ENCODE measurements around the gene ZNF90. TPM values are rescaled to one million over a fixed set of nuclear protein-coding genes. Genes with fewer than 3 reads are reported as not detected.

ZNF90 gene
- total and polyA plus RNA-seq, 10 of the 15 experiments (the other 5 are each of a cell fraction or from before 2014, with no cell fraction given) = 0.06 to 1.3 (median 0.18) TPM; not detected in 1

GRCh38 chr19:20066861-20067260 lies 10.9 kb upstream of the ZNF90 start:
- Histone ChIP-seq H3K27ac (ENCODE audit: control insufficient read depth, insufficient read depth) (no peak overlapping the region), H3K27me3 (replicated peaks in 1 of 2; ENCODE audit: control insufficient read depth in 2 of 2, insufficient read depth in 2 of 2, low read length in 1 of 2) (no peaks in the 10 kb centered on the region), H3K36me3 (ENCODE audit: control insufficient read depth in 2 of 2, insufficient read depth in 2 of 2, low read length in 1 of 2) (no peaks in the 10 kb centered on the region), H3K9me3 (replicated peaks; ENCODE audit: control insufficient read depth, insufficient read depth, low read length) (no peaks in the 10 kb centered on the region; the same call in 2 of the 3 replicates), H3K79me2 (ENCODE audit: control insufficient read depth, insufficient read depth, low read length) (no peaks in the 10 kb centered on the region), H3K4me1 (ENCODE audit: control insufficient read depth, insufficient read depth, low read length) (no peaks in the 10 kb centered on the region), H3K4me3 (no peak overlapping the region), H4K20me1 (ENCODE audit: control insufficient read depth, insufficient read depth) (no peaks in the 10 kb centered on the region), H3K9ac (ENCODE audit: control insufficient read depth, insufficient read depth, low read length) (no peak overlapping the region), H2AFZ (ENCODE audit: control insufficient read depth, low read depth, low read length) (no peak overlapping the region), H3K4me2 (ENCODE audit: control insufficient read depth, insufficient read depth) (no peak overlapping the region)
- ChIA-PET SMC1A (ENCODE audit: uncharacterized antibody, unreplicated experiment) (no interaction called here), RAD21 (ENCODE audit: unreplicated experiment) (no interaction called here), CTCF (no interaction called here), POLR2A (interaction anchor here (0.6 kb wide), 2 partner anchors 186 to 203 kb away, joined by 3 to 6 read pairs; no protein-coding TSS in a partner anchor)
- DNase-seq (ENCODE audit: low read depth, low spot score) = no peak
- intact Hi-C loops (cut with micrococcal nuclease; ENCODE audit: unreplicated experiment) (no loop called here), in situ Hi-C loops (cut with MboI) (no loop called here)
- FAIRE-seq = no peak
- 10% methylated on average over 3 of the region's 3 CpGs for WGBS (ENCODE audit: insufficient coverage, insufficient replicate concordance, low lambda C conversion rate, missing lambda C conversion rate)
- TF ChIP-seq REST (IDR thresholded peaks at IDR 0.05; ENCODE audit: low read depth, low read length) = no peak
- no peak for TF ChIP-seq LARP7 (IDR thresholded peaks at IDR 0.05)
- TF ChIP-seq TCF3 (IDR thresholded peaks at IDR 0.05; ENCODE audit: borderline replicate concordance, insufficient read depth, low read depth, low read length) = no peak
- TF ChIP-seq NFYA (IDR thresholded peaks at IDR 0.05; ENCODE audit: borderline replicate concordance, low read depth, low read length) = no peak
- no peak for TF ChIP-seq ZNF207 (IDR thresholded peaks at IDR 0.05; ENCODE audit: borderline replicate concordance)
- no peak for TF ChIP-seq ESRRA (IDR thresholded peaks at IDR 0.05; ENCODE audit: low read length)
- TF ChIP-seq POLR2A (IDR thresholded peaks at IDR 0.05; ENCODE audit: low read depth, low read length) = no peak
- TF ChIP-seq, protein P1, sequence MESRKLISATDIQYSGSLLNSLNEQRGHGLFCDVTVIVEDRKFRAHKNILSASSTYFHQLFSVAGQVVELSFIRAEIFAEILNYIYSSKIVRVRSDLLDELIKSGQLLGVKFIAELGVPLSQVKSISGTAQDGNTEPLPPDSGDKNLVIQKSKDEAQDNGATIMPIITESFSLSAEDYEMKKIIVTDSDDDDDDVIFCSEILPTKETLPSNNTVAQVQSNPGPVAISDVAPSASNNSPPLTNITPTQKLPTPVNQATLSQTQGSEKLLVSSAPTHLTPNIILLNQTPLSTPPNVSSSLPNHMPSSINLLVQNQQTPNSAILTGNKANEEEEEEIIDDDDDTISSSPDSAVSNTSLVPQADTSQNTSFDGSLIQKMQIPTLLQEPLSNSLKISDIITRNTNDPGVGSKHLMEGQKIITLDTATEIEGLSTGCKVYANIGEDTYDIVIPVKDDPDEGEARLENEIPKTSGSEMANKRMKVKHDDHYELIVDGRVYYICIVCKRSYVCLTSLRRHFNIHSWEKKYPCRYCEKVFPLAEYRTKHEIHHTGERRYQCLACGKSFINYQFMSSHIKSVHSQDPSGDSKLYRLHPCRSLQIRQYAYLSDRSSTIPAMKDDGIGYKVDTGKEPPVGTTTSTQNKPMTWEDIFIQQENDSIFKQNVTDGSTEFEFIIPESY (IDR thresholded peaks at IDR 0.05) = no peak
- no peak for TF ChIP-seq TCF7 (IDR thresholded peaks at IDR 0.05; ENCODE audit: borderline replicate concordance)
- TF ChIP-seq, protein P2, sequence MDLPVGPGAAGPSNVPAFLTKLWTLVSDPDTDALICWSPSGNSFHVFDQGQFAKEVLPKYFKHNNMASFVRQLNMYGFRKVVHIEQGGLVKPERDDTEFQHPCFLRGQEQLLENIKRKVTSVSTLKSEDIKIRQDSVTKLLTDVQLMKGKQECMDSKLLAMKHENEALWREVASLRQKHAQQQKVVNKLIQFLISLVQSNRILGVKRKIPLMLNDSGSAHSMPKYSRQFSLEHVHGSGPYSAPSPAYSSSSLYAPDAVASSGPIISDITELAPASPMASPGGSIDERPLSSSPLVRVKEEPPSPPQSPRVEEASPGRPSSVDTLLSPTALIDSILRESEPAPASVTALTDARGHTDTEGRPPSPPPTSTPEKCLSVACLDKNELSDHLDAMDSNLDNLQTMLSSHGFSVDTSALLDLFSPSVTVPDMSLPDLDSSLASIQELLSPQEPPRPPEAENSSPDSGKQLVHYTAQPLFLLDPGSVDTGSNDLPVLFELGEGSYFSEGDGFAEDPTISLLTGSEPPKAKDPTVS (IDR thresholded peaks at IDR 0.05; ENCODE audit: low read depth, low read length) = no peak
- no peak for TF ChIP-seq BHLHE40 (IDR thresholded peaks at IDR 0.05; ENCODE audit: borderline replicate concordance in 1 of 2, low read depth in 2 of 2, low read length in 1 of 2)
- TF ChIP-seq MTA2 (IDR thresholded peaks at IDR 0.05; ENCODE audit: low read depth) = no peak
- TF ChIP-seq, protein P3, sequence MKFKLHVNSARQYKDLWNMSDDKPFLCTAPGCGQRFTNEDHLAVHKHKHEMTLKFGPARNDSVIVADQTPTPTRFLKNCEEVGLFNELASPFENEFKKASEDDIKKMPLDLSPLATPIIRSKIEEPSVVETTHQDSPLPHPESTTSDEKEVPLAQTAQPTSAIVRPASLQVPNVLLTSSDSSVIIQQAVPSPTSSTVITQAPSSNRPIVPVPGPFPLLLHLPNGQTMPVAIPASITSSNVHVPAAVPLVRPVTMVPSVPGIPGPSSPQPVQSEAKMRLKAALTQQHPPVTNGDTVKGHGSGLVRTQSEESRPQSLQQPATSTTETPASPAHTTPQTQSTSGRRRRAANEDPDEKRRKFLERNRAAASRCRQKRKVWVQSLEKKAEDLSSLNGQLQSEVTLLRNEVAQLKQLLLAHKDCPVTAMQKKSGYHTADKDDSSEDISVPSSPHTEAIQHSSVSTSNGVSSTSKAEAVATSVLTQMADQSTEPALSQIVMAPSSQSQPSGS (IDR thresholded peaks at IDR 0.05; ENCODE audit: low read length) = no peak
- TF ChIP-seq ZSCAN29 (IDR thresholded peaks at IDR 0.05) = no peak
- TF ChIP-seq SMC3 (IDR thresholded peaks at IDR 0.05; ENCODE audit: borderline replicate concordance, low read length) = no peak
- no peak for TF ChIP-seq STAT1 (conservative IDR thresholded peaks at IDR 0.05)
- BruUV-seq (replicated peaks) = no TSS peak
- ATAC-seq = no peak

Measured in GM12878 (cell line).